Spleen (tissue), 11 donors: Measurements from ENCODE around the gene EIF4A2. TPM values are rescaled to one million over a fixed set of nuclear protein-coding genes. Genes with fewer than 3 reads are reported as not detected.
A peak's percentile ranks its signal among the peaks of the same experiment; 100 is the strongest.
"Not testable (repeated sequence)": the region's sequence is repeated elsewhere in the genome, so short reads cannot be mapped to it uniquely, and the experiment has no call there.

ENCODE experiments used
- DNase-seq: peaks from one replicate; pipeline ENCODE4 v3.0.0-alpha.2; 2020
- H3K27ac ChIP-seq, 8 donors: fragments of 200-600 bp; sonication (generic) in 7 of 8; 1 replicate in 4 of 8; 2 replicates in 4 of 8; pipeline versions ENCODE4 v1.5.0 to v1.8.0; 2016 to 2021; ENCODE audit warnings: inconsistent platforms in 4 of 8, mild to moderate bottlenecking in 4 of 8, moderate library complexity in 1 of 8
- H3K27me3 ChIP-seq, 7 donors: fragments of 200-600 bp; sonication (generic) in 6 of 7; replicated peaks in 1 of 7; 1 replicate in 4 of 7; 2 replicates in 3 of 7; pipeline versions ENCODE4 v1.5.0 to v1.8.0; 2016 to 2021; ENCODE audit warnings: inconsistent platforms in 3 of 7, mild to moderate bottlenecking in 1 of 7
- H3K36me3 ChIP-seq, 6 donors: fragments of 200-600 bp; sonication (generic) in 5 of 6; 1 replicate in 4 of 6; 2 replicates in 2 of 6; pipeline versions ENCODE4 v1.5.0 to v1.8.0; 2016 to 2021; ENCODE audit warnings: inconsistent platforms in 2 of 6
- H3K4me1 ChIP-seq, 6 donors: fragments of 200-600 bp; sonication (generic) in 5 of 6; 1 replicate in 3 of 6; 2 replicates in 3 of 6; pipeline versions ENCODE4 v1.5.0 to v1.8.0; 2016 to 2021; ENCODE audit warnings: inconsistent platforms in 3 of 6
- H3K4me3 ChIP-seq, 8 donors: fragments of 200-600 bp; sonication (generic) in 7 of 8; 1 replicate in 4 of 8; 2 replicates in 4 of 8; pipeline versions ENCODE4 v1.5.0 to v1.8.0; 2016 to 2021; ENCODE audit warnings: inconsistent platforms in 4 of 8, mild to moderate bottlenecking in 4 of 8, moderate library complexity in 2 of 8
- H3K9me3 ChIP-seq, 8 donors: fragments of 200-600 bp; sonication (generic) in 7 of 8; 1 replicate in 4 of 8; 2 replicates in 4 of 8; pipeline versions ENCODE4 v1.5.0 to v1.8.0; 2016 to 2021; ENCODE audit warnings: inconsistent platforms in 4 of 8
- CTCF ChIP-seq, 11 experiments: fragments of 200-600 bp in 7 of 11; fragments of 450-650 bp in 4 of 11; sonication (generic) in 4 of 11; IDR thresholded peaks in 8 of 11; conservative IDR thresholded peaks in 3 of 11; 1 replicate in 7 of 11; 2 replicates in 4 of 11; pipeline versions ENCODE4 v1.4.0 to v1.8.0; 2016 to 2021; ENCODE audit warnings: antibody characterized with exemption in 11 of 11, inconsistent platforms in 4 of 11, mild to moderate bottlenecking in 1 of 11
- POLR2A ChIP-seq, 3 donors: fragments of 450-650 bp; IDR thresholded peaks; one replicate each; pipeline ENCODE4 v1.5.1; 2017; ENCODE audit warnings: antibody characterized with exemption in 3 of 3, mild to moderate bottlenecking in 1 of 3
- POLR2AphosphoS5 ChIP-seq, 3 donors: sonication (generic); formaldehyde crosslinking; IDR thresholded peaks; one replicate each; pipeline ENCODE4 v1.5.1; 2017; ENCODE audit warnings: antibody characterized with exemption in 3 of 3
- WGBS, 5 donors: extraction: QIAGEN DNeasy Blood & Tissue Kit in 3 of 5; methylation state at CpG; one replicate each; pipeline versions ENCODE4 v1.1.5 to v1.1.7; 2013 to 2018; 5-methylcytosine and 5-hydroxymethylcytosine counted together
- intact Hi-C: fragments of 100-400 bp; cut with DNase I; formaldehyde crosslinking; loops from one replicate; pipeline ENCODE4 v1.15.0; 2023; ENCODE audit warnings: low total_unique reads
- polyA plus RNA-seq, 3 donors: library from polyadenylated mRNA; stranded (reverse); fragments of 200-250 nt; gene quantifications; one replicate each; pipeline ENCODE4 v1.2.1, GENCODE V29; 2013
- total RNA-seq, 7 donors: library from RNA; depleted of rRNA in 3 of 7; stranded (reverse); fragments of >200 nt in 3 of 7; fragmentation: NEBNext Ultra II Directional in 4 of 7; extraction: Animal tissue kit (Norgen Biotek cat#: 25700) in 4 of 7; gene quantifications; one replicate each; pipeline versions ENCODE4 v1.1.0 to v1.2.1, GENCODE V29; 2016 to 2021
- donor health status: healthy with polysubstance abuse.
- donor health status: DM: no; HTN: no; CAD: no; lungs with moderate emphysema.
- donor health status: DM: no; HTN: no; CAD: no.
- donor health status: Bipolar disorder and iron deficiency.
- donor health status: healthy.
- donor health status: DM: no; HTN: no; CAD: no.
- donor health status: DM: yes; HTN: yes; CAD: no.

The EIF4A2 gene
- total and polyA plus RNA-seq, 10 donors = 255 to 512 (median 357) TPM

GRCh38 chr3:186806089-186807055 is 23.0 kb downstream of the EIF4A2 start, which contains the start of gene RFC4:
Gene RFC4, minus strand, starts transcription at chr3:186806482. Its CDS starts 1,769 bp downstream, at chr3:186804713.
- Histone ChIP-seq H3K36me3 (peaks cover 0 to 32% (median 12%) of the 10 kb centered on the region in 6 donors), H3K4me3 (peak within 1 kb of the TSS; percentile 73 to 95 (median 77)), H3K27ac (peak within 1 kb of the TSS; percentile 85 to 95 (median 91)), H3K27me3 (no peaks in the 10 kb centered on the region), H3K4me1 (peaks cover 8 to 30% (median 21%) of the 10 kb centered on the region in 6 donors), H3K9me3 (no peaks in the 10 kb centered on the region)
- TF ChIP-seq POLR2A (IDR thresholded peaks at IDR 0.05) = no peak
- TF ChIP-seq POLR2AphosphoS5 (IDR thresholded peaks at IDR 0.05) = peak; percentile 90 to 94 (median 93)
- TF ChIP-seq CTCF (IDR thresholded peaks at IDR 0.05 in 8 of 11, conservative IDR thresholded peaks at IDR 0.05 in 3 of 11) = peak in 1 of 11 experiments; percentile 38
- peak; percentile 97 for DNase-seq
- WGBS, 5 donors = 0 to 2% (median 0%) methylated on average over 24 to 70 of the region's 70 CpGs
- intact Hi-C loops = no loop called here

GRCh38 chr3:186807231-186807630 is 23.9 kb downstream of the EIF4A2 start:
- Histone ChIP-seq H3K9me3 (no peaks in the 10 kb centered on the region), H3K4me3 (peak overlapping the region in 5 of 8 donors; percentile 73 to 95 (median 74)), H3K36me3 (peaks cover 0 to 23% (median 12%) of the 10 kb centered on the region in 6 donors), H3K4me1 (peaks cover 8 to 30% (median 21%) of the 10 kb centered on the region in 6 donors), H3K27me3 (peaks cover 0 to 5% (median 0%) of the 10 kb centered on the region in 7 donors), H3K27ac (peak overlapping the region in 6 of 8 donors; percentile 91 to 95 (median 91))
- no peak for DNase-seq
- WGBS, 5 donors = 38 to 49% (median 42%) methylated on average over 5 of the region's 5 CpGs
- TF ChIP-seq POLR2AphosphoS5 (IDR thresholded peaks at IDR 0.05) (no peak), POLR2A (IDR thresholded peaks at IDR 0.05) (no peak), CTCF (IDR thresholded peaks at IDR 0.05 in 8 of 11, conservative IDR thresholded peaks at IDR 0.05 in 3 of 11) (no peak)
- intact Hi-C loops = no loop called here

GRCh38 chr3:186810336-186810996 is 27.1 kb downstream of the EIF4A2 start:
- H3K9me3 ChIP-seq = no peaks in the 10 kb centered on the region
- intact Hi-C loops = no loop called here
- TF ChIP-seq CTCF (IDR thresholded peaks at IDR 0.05 in 8 of 11, conservative IDR thresholded peaks at IDR 0.05 in 3 of 11) (no peak), POLR2A (IDR thresholded peaks at IDR 0.05) (no peak), POLR2AphosphoS5 (IDR thresholded peaks at IDR 0.05) (no peak)
- no peak overlapping the region for H3K4me3 ChIP-seq
- H3K4me1 ChIP-seq = peaks cover 3 to 19% (median 14%) of the 10 kb centered on the region in 6 donors
- no peak overlapping the region for H3K27ac ChIP-seq
- H3K27me3 ChIP-seq = peaks cover 0 to 9% (median 0%) of the 10 kb centered on the region in 7 donors
- WGBS, 5 donors = 80 to 93% (median 85%) methylated on average over 4 to 5 of the region's 5 CpGs
- DNase-seq = no peak
- H3K36me3 ChIP-seq = no peaks in the 10 kb centered on the region

GRCh38 chr3:186811313-186811712 is 27.9 kb downstream of the EIF4A2 start:
- H3K4me1 ChIP-seq = peaks cover 0 to 11% (median 8%) of the 10 kb centered on the region in 6 donors
- H3K27ac ChIP-seq, H3K36me3 ChIP-seq, H3K4me3 ChIP-seq, DNase-seq, H3K27me3 ChIP-seq, intact Hi-C loops, H3K9me3 ChIP-seq: not testable (repeated sequence)
- WGBS, 5 donors = 87 to 96% (median 92%) methylated on average over 14 to 17 of the region's 29 CpGs
